Mesothelial cell of epicardium (in vitro differentiated cells): ENCODE data around the gene OSBPL2. TPM values are rescaled to one million over a fixed set of nuclear protein-coding genes. Genes with fewer than 3 reads are reported as not detected.

Experiments used
- DNase-seq, 2 experiments: peaks; one replicate each; pipeline ENCODE4 v3.0.0; 2021; ENCODE audit warnings: low spot score in 2 of 2; ENCODE audit not compliant: unreplicated experiment in 2 of 2
- H3K27ac Mint-ChIP-seq: 2 replicates; pipeline ENCODE4 v1.8.0; 2021; ENCODE audit warnings: mixed read lengths
- H3K27me3 Mint-ChIP-seq: 2 replicates; pipeline ENCODE4 v1.8.0; 2021; ENCODE audit warnings: low read depth, mixed read lengths
- H3K36me3 Mint-ChIP-seq: 2 replicates; pipeline ENCODE4 v1.8.0; 2021; ENCODE audit warnings: mixed read lengths
- H3K4me1 Mint-ChIP-seq: 2 replicates; pipeline ENCODE4 v1.8.0; 2021; ENCODE audit warnings: mixed read lengths
- H3K4me3 Mint-ChIP-seq: 2 replicates; pipeline ENCODE4 v1.8.0; 2021; ENCODE audit warnings: mild to moderate bottlenecking, moderate library complexity, mixed read lengths
- H3K9me3 Mint-ChIP-seq: 2 replicates; pipeline ENCODE4 v1.8.0; 2021; ENCODE audit warnings: mixed read lengths
- total RNA-seq: library from RNA; stranded (reverse); gene quantifications from 3 replicates; pipeline ENCODE4 v1.2.1, GENCODE V29; 2021
- TF ChIP-seq, protein P1 (sequence below): fragments of 200-600 bp; sonication (generic); IDR thresholded peaks from one replicate; pipeline ENCODE4 v1.5.0; 2021; ENCODE audit warnings: antibody characterized with exemption; ENCODE audit not compliant: unreplicated experiment

The OSBPL2 gene
- total RNA-seq, 1 donor from 2014 or later = 57.7 TPM

GRCh38 chr20:62208061-62208794 lies 30.1 kb upstream of the OSBPL2 start:
- Mint-ChIP-seq H3K27ac (no peak overlapping the region), H3K27me3 (peaks cover 15% of the 10 kb centered on the region), H3K36me3 (peaks cover 3% of the 10 kb centered on the region), H3K4me1 (peaks cover 2% of the 10 kb centered on the region), H3K4me3 (no peak overlapping the region), H3K9me3 (no peaks in the 10 kb centered on the region)
- no peak for DNase-seq
- TF ChIP-seq, protein P1, sequence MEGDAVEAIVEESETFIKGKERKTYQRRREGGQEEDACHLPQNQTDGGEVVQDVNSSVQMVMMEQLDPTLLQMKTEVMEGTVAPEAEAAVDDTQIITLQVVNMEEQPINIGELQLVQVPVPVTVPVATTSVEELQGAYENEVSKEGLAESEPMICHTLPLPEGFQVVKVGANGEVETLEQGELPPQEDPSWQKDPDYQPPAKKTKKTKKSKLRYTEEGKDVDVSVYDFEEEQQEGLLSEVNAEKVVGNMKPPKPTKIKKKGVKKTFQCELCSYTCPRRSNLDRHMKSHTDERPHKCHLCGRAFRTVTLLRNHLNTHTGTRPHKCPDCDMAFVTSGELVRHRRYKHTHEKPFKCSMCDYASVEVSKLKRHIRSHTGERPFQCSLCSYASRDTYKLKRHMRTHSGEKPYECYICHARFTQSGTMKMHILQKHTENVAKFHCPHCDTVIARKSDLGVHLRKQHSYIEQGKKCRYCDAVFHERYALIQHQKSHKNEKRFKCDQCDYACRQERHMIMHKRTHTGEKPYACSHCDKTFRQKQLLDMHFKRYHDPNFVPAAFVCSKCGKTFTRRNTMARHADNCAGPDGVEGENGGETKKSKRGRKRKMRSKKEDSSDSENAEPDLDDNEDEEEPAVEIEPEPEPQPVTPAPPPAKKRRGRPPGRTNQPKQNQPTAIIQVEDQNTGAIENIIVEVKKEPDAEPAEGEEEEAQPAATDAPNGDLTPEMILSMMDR = no peak

DNA sequence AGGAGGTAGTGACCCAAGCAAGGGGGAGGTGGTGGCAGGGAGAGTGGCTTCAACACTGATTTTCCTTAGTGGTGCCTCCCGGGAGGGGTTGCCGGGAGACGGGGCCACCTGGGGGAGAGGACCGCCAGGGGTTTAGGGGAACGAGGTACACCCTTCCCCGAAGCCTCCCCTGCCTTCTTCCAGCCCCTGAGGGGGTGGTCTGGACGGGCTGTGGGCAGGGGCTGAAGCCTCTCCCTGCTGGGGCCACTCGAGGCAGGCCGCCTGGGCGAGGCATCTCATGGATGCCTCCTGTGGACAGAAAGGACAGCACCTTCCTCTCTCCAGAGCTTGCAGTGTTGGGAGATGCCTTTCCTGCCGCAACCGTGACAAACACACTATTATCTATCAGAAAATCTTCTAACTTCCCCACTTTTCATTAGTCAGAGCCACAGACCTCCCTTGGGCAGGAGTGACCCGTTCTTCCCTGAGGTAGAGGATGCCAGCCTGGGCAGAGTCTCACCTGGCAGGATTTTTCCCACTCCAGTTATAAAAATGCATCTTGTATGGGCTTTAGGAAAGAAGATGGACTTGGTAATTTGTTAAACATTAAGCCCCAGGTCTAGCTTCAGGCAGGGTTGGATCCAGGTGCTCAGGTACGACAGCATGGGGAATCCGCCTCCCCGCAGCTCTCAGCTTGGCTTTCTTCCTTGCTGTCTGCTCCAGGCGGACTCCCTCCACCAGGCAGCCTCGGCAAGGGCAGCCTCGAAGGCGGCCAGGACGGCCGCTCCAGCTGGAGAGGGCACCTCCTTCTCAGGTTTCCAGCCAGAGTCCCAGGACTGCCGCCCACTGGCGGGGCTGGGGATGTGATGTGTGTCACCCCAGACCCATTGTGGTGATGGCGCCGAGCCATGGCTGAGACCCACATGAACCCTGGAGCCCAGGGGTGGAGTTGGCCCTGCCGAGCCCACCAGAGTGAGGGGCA lies 29.2 kb upstream of the OSBPL2 start:
- DNase-seq = no peak
- no peak overlapping the region for H3K27ac Mint-ChIP-seq
- H3K4me3 Mint-ChIP-seq = no peak overlapping the region
- H3K27me3 Mint-ChIP-seq = peaks cover 20% of the 10 kb centered on the region
- H3K36me3 Mint-ChIP-seq = no peaks in the 10 kb centered on the region
- H3K4me1 Mint-ChIP-seq = peaks cover 2% of the 10 kb centered on the region
- TF ChIP-seq, protein P1 = no peak
- H3K9me3 Mint-ChIP-seq = no peaks in the 10 kb centered on the region

DNA sequence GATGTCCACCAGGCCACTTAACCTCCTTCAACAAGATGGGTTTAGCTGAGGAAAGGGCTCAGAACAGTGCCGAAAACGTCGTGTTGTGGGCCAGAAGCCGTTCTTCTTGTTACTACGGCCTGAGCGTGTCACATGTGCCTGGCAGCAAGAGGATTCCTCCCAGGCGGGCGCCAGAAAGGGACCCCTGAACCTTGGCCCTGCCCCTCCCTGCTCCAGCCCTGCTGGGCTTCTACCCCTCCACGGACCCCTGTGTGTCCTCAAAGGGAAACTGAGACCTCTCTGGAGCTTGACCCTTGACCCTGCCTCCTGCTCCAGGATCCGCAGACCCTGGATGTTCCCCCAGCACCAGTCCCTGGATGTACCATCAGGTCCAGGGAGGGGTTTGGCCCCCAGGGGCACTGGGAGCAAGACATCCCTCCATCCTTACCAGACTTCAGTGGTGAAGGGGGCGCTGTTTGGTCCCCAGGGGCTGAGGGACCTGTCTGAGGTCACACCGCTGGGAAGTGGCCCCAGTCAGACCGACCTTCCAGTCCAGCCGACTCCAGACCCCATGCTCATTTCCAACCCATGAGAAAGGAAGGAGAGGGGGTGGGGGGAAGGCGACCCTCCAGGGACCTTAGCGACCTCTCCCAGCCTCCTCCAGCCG lies 28.3 kb upstream of the OSBPL2 start:
- DNase-seq = no peak
- TF ChIP-seq, protein P1 = no peak
- H3K27me3 Mint-ChIP-seq = peaks cover 28% of the 10 kb centered on the region
- no peaks in the 10 kb centered on the region for H3K36me3 Mint-ChIP-seq
- H3K4me1 Mint-ChIP-seq = peaks cover 2% of the 10 kb centered on the region
- H3K4me3 Mint-ChIP-seq = no peak overlapping the region
- H3K27ac Mint-ChIP-seq = no peak overlapping the region
- no peaks in the 10 kb centered on the region for H3K9me3 Mint-ChIP-seq

DNA sequence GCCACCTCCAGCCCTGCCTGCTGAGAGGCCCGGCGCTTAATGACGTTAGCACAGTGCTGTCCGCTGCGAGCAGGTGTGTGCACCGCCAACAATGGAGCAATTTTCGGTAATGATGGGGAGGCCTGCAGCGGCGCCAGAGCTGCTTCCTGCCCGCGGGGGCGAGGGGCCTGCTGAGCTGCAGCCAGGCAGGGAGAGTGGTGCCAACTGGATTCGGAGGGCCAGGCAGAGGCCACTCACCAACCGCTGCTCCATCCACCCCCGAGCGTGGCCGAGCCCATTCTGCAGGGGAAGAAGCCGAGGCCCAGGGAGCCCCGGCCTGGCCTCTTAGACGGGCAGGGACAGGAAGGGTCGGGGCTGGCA lies 27.8 kb upstream of the OSBPL2 start:
- no peak overlapping the region for H3K4me3 Mint-ChIP-seq
- H3K9me3 Mint-ChIP-seq = no peaks in the 10 kb centered on the region
- DNase-seq = no peak
- no peaks in the 10 kb centered on the region for H3K36me3 Mint-ChIP-seq
- no peak overlapping the region for H3K27ac Mint-ChIP-seq
- peaks cover 2% of the 10 kb centered on the region for H3K4me1 Mint-ChIP-seq
- peaks cover 33% of the 10 kb centered on the region for H3K27me3 Mint-ChIP-seq
- TF ChIP-seq, protein P1 = no peak

GRCh38 chr20:62211216-62211615 lies 27.1 kb upstream of the OSBPL2 start:
- no peaks in the 10 kb centered on the region for H3K36me3 Mint-ChIP-seq
- no peak overlapping the region for H3K4me3 Mint-ChIP-seq
- peaks cover 2% of the 10 kb centered on the region for H3K4me1 Mint-ChIP-seq
- H3K27ac Mint-ChIP-seq = no peak overlapping the region
- peaks cover 38% of the 10 kb centered on the region for H3K27me3 Mint-ChIP-seq
- H3K9me3 Mint-ChIP-seq = no peaks in the 10 kb centered on the region
- TF ChIP-seq, protein P1 = no peak
- DNase-seq = no peak
